ENCODE data around the gene DPEP1. TPM values are rescaled to one million over a fixed set of nuclear protein-coding genes. Genes with fewer than 3 reads are reported as not detected.
"Not testable (repeated sequence)": the region's sequence is repeated elsewhere in the genome, so short reads cannot be mapped to it uniquely, and the experiment has no call there.

Gene DPEP1
- total and polyA plus RNA-seq, 8 donors = 0.23 to 12.3 (median 1.00) TPM; not detected in 2

DNA sequence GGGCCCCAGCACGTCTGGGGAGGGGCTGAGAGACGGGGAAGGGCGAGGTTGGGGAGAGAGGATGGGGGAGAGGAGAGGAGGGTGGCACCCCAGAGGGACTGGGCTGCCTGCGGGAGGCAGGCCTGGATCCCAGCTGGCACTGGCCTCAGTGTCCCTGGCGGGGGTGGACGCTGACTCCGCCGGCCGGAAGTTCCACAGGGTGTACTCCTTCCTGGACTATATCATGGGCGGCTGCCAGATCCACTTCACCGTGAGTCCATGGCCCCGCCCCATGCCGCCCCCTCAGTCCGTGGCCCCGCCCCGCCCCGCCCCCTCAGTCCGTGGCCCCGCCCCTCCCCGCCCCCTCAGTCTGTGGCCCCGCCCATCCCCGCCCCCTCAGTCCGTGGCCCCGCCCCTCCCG, 26.6 kb upstream of the DPEP1 start:
- H3K36me3 ChIP-seq = no peaks in the 10 kb centered on the region
- H3K9me3 ChIP-seq = no peaks in the 10 kb centered on the region
- H3K4me3 ChIP-seq = no peak overlapping the region
- TF ChIP-seq EP300 (IDR thresholded peaks at IDR 0.05) (no peak), POLR2A (IDR thresholded peaks at IDR 0.05) (no peak), POLR2AphosphoS5 (IDR thresholded peaks at IDR 0.05) (no peak)
- TF ChIP-seq, protein P1, sequence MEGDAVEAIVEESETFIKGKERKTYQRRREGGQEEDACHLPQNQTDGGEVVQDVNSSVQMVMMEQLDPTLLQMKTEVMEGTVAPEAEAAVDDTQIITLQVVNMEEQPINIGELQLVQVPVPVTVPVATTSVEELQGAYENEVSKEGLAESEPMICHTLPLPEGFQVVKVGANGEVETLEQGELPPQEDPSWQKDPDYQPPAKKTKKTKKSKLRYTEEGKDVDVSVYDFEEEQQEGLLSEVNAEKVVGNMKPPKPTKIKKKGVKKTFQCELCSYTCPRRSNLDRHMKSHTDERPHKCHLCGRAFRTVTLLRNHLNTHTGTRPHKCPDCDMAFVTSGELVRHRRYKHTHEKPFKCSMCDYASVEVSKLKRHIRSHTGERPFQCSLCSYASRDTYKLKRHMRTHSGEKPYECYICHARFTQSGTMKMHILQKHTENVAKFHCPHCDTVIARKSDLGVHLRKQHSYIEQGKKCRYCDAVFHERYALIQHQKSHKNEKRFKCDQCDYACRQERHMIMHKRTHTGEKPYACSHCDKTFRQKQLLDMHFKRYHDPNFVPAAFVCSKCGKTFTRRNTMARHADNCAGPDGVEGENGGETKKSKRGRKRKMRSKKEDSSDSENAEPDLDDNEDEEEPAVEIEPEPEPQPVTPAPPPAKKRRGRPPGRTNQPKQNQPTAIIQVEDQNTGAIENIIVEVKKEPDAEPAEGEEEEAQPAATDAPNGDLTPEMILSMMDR (IDR thresholded peaks at IDR 0.05) = no peak
- no peak overlapping the region for H3K27ac ChIP-seq
- DNase-seq = peak in 1 of 2 donors; percentile 57
- intact Hi-C loops (cut with DNase I; ENCODE audit: low total_unique reads) = no loop called here
- WGBS, 5 donors = 75 to 79% (median 76%) methylated on average over 7 to 14 of the region's 25 CpGs
- H3K4me1 ChIP-seq = peaks cover 11 to 45% (median 24%) of the 10 kb centered on the region in 4 donors
- no peaks in the 10 kb centered on the region for H3K27me3 ChIP-seq

DNA sequence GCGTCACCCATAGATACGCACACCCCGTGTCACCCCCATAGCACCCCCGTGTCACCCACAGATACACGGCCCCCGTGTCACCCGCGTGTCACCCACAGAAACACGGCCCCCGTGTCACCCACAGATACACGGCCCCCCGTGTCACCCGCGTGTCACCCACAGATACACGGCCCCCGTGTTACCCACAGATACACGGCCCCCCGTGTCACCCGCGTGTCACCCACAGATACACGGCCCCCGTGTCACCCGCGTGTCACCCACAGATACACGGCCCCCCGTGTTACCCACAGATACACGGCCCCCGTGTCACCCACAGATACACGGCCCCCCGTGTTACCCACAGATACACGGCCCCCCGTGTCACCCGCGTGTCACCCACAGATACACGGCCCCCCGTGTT, 25.8 kb upstream of the DPEP1 start:
- H3K27me3 ChIP-seq; H3K4me3 ChIP-seq; DNase-seq; H3K9me3 ChIP-seq; H3K36me3 ChIP-seq; H3K27ac ChIP-seq; intact Hi-C loops (cut with DNase I; ENCODE audit: low total_unique reads): not testable (repeated sequence)
- peaks cover 3 to 39% (median 16%) of the 10 kb centered on the region in 4 donors for H3K4me1 ChIP-seq
- WGBS, 5 donors = 96 to 100% (median 98%) methylated on average over 1 to 15 of the region's 36 CpGs

DNA sequence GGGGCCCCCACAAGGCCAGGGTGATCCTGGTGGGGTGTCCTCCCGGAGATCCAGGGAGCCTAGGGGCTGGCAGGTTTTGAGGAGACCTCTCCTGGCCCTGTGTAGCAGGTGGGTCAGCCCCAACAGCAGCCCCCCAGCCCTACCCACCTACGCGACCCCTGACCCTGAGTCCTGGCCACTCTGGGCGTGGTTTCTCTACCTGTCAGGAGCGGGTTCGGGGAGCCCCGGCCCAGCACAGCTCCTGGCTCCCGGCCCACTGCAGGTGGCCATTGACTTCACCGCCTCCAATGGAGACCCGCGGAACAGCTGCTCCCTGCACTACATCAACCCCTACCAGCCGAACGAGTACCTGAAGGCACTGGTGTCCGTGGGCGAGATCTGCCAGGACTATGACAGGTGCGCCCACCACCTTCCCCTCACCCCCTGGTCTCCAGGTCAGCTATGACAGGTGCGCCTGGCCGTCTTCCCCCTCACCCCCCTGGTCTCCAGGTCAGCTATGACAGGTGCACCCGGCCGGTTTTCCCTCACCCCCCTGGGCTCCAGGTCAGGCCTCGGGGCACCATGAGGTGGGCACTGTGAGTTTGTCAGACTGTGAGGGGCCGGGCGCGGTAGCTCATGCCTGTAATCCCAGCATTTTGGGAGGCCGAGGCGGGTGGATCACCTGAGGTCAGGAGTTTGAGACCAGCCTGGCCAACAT, 24.9 kb upstream of the DPEP1 start:
- Histone ChIP-seq H3K9me3 (no peaks in the 10 kb centered on the region), H3K27ac (no peak overlapping the region), H3K27me3 (no peaks in the 10 kb centered on the region), H3K36me3 (no peaks in the 10 kb centered on the region), H3K4me3 (no peak overlapping the region), H3K4me1 (peaks cover 0 to 30% (median 8%) of the 10 kb centered on the region in 4 donors)
- WGBS, 5 donors = 85 to 91% (median 90%) methylated on average over 22 to 26 of the region's 26 CpGs
- intact Hi-C loops (cut with DNase I; ENCODE audit: low total_unique reads) = no loop called here
- no peak for DNase-seq
- TF ChIP-seq EP300 (IDR thresholded peaks at IDR 0.05) (no peak), POLR2A (IDR thresholded peaks at IDR 0.05) (no peak), POLR2AphosphoS5 (IDR thresholded peaks at IDR 0.05) (no peak)
- TF ChIP-seq, protein P1 (IDR thresholded peaks at IDR 0.05) = no peak

DNA sequence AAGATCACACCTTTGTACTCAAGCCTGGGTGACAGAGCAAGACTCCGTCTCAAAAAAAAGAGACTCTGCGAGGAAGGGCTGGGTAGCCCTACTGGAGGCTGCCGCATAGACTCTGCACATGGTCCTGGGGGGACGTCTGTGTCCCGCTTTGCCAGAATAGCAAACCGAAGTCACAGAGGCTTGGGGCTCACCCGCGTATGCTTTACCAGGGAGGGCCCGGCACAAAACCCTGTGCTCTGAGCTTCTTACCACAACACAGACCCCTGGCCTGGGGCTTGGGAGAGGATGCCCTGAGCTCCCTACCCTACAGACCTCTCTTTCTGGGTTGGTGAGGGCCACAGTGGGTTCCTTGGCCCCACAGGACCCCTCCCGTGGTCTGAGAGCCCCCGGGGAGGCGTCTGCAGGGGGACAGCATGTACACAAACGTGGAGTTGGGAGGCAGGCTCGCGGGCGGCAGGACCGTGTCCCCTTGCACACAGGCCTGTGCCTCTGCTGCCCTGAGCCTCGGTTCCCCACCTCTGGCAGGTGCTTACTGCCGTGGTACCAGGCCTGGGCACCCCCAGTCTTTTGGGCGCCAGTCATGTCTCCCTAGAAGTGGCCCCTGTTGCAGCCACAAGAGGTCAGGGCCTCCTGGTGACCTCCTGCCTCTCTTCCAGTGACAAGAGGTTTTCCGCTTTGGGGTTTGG, 24.1 kb upstream of the DPEP1 start:
- H3K27me3 ChIP-seq = no peaks in the 10 kb centered on the region
- WGBS, 5 donors = 90 to 92% (median 91%) methylated on average over 19 to 21 of the region's 21 CpGs
- H3K4me1 ChIP-seq = peaks cover 0 to 23% (median 6%) of the 10 kb centered on the region in 4 donors
- no peak for DNase-seq
- H3K4me3 ChIP-seq = no peak overlapping the region
- intact Hi-C loops (cut with DNase I; ENCODE audit: low total_unique reads) = no loop called here
- no peaks in the 10 kb centered on the region for H3K9me3 ChIP-seq
- H3K27ac ChIP-seq = no peak overlapping the region
- no peaks in the 10 kb centered on the region for H3K36me3 ChIP-seq
- no peak for TF ChIP-seq POLR2A (IDR thresholded peaks at IDR 0.05)
- no peak for TF ChIP-seq EP300 (IDR thresholded peaks at IDR 0.05)
- TF ChIP-seq, protein P1 (IDR thresholded peaks at IDR 0.05) = no peak
- no peak for TF ChIP-seq POLR2AphosphoS5 (IDR thresholded peaks at IDR 0.05)

DNA sequence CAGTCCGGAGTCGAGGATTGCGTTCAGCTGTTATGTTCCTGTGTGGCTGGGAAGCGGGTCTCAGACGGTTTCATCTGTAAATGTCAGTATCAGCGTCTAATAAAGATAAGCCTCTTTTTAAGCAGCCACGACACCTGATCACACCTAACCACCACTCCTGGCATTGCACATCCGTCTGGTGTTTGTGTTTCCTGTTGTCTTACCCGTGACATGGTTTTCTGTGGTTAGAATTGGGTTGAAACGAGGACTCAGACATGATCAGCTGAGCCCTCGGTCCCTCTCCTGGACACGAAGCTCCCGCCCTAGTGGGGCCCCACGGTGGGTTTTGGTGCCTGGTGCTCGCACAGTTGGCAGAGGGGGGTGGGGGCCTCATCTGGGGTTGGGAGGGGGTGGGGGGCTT, 19.6 kb upstream of the DPEP1 start:
- 65 to 75% (median 70%) methylated on average over 15 of the region's 15 CpGs for WGBS, 5 donors
- TF ChIP-seq, protein P1 (IDR thresholded peaks at IDR 0.05) = no peak
- no peak for TF ChIP-seq POLR2AphosphoS5 (IDR thresholded peaks at IDR 0.05)
- no peak for TF ChIP-seq POLR2A (IDR thresholded peaks at IDR 0.05)
- no peak for TF ChIP-seq EP300 (IDR thresholded peaks at IDR 0.05)
- no peak overlapping the region for H3K4me3 ChIP-seq
- no peak for DNase-seq
- no peaks in the 10 kb centered on the region for H3K4me1 ChIP-seq
- H3K36me3 ChIP-seq = no peaks in the 10 kb centered on the region
- H3K27ac ChIP-seq = no peak overlapping the region
- no peaks in the 10 kb centered on the region for H3K27me3 ChIP-seq
- no peaks in the 10 kb centered on the region for H3K9me3 ChIP-seq
- intact Hi-C loops (cut with DNase I; ENCODE audit: low total_unique reads) = no loop called here
